Measurements from ENCODE around the gene AGTPBP1. TPM values are rescaled to one million over a fixed set of nuclear protein-coding genes. Genes with fewer than 3 reads are reported as not detected.

The AGTPBP1 gene
- polyA plus RNA-seq, 1 of the 3 experiments (the other 2 are of a cell fraction), result 3.8 TPM

DNA sequence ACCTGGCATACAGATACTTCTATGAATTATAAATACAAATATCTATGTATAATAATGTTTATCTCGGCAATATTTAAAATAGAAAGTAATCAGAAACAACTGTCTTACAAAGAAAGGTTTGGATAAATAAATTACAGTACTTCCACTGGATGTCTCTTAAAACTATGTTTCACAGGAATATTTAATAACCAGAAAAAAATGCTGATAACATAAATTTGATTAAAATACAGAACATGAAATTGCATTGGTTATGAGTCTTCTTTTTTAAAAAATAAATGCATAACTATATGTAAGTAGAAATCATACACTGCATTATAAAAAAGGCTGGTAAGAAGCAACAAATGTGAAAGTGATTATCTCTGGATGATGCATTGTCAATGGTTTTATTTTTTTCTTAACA is 126.0 kb downstream of the AGTPBP1 start:
- H4K20me1 ChIP-seq (ENCODE audit: insufficient read depth), result no peaks in the 10 kb centered on the region
- H2AFZ ChIP-seq (ENCODE audit: low read depth), result no peak overlapping the region
- H3K9me2 ChIP-seq, result no peaks in the 10 kb centered on the region
- DNase-seq, result no peak
- ChIA-PET CTCF (no interaction called here), POLR2A (no interaction called here)
- TF ChIP-seq USF1 (IDR thresholded peaks at IDR 0.05; ENCODE audit: borderline replicate concordance, low read depth) (no peak), RCOR1 (IDR thresholded peaks at IDR 0.05; ENCODE audit: low read length) (no peak), SIN3A (IDR thresholded peaks at IDR 0.05; ENCODE audit: borderline replicate concordance, low read depth, low read length) (no peak), TAF1 (IDR thresholded peaks at IDR 0.05; ENCODE audit: borderline replicate concordance, low read depth, low read length) (no peak), PBX3 (IDR thresholded peaks at IDR 0.05) (no peak), RAD21 (IDR thresholded peaks at IDR 0.05; ENCODE audit: low read length) (no peak)
- H3K4me2 ChIP-seq, result no peak overlapping the region
- H3K27ac ChIP-seq (ENCODE audit: low read depth in 2 of 2, low read length in 1 of 2), result no peak overlapping the region
- no peaks in the 10 kb centered on the region for H3K79me2 ChIP-seq (ENCODE audit: insufficient read depth)
- no peak overlapping the region for H3K4me3 ChIP-seq (ENCODE audit: low read depth in 2 of 2, low read length in 1 of 2)
- peaks cover 2 to 8% of the 10 kb centered on the region in 2 experiments for H3K36me3 ChIP-seq (replicated peaks in 1 of 2; ENCODE audit: control insufficient read depth in 1 of 2, insufficient read depth in 2 of 2, low read length in 1 of 2)
- WGBS (ENCODE audit: low lambda C conversion rate), result 90% methylated on average over 1 of the region's 1 CpG
- no peaks in the 10 kb centered on the region for H3K9me3 ChIP-seq
- H3F3A ChIP-seq (replicated peaks; ENCODE audit: insufficient read depth), result peaks cover 5% of the 10 kb centered on the region
- H3K4me1 ChIP-seq (ENCODE audit: control insufficient read depth in 1 of 2, insufficient read depth in 2 of 2, low read depth in 1 of 2, low read length in 1 of 2), result no peaks in the 10 kb centered on the region; a peak in 1 of 4 replicates
- H3K9ac ChIP-seq, result no peak overlapping the region
- no peaks in the 10 kb centered on the region for H3K27me3 ChIP-seq (ENCODE audit: insufficient read depth)

DNA sequence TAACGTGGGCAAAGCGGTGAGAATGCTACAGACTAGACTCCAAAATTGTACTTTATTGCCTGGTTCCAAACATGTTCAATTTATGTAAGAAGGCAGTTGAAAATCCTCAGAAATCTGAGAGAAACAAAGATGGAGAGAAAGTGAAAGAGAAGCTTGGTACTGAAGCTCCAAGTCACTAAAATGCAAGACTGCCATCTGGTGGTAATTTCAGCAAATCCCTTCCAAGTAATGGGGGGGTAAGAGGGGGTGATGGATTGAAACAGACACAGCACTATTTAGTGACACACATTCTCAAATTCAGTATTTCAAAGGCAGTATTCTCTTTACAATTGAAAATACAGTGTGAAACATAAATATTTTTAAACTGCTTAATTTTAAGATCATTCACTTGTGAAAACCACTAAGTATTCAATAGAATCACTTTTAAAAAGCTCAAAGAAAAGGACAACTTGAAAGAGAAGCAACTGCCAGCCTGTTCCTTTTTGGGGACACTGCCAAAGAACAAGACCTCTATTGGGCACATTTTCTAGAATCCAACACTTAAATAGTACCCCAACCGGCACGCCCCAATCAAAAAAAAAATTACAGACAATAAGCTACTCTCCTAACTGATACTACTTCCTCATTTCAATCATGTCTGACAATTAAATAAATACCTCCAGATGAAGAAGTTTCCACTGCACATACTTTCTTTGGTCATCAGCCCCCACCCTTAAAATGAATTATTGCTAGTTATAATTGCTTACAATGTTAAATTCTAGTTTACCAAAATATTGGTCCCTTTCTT is 131.5 kb downstream of the AGTPBP1 start:
- WGBS (ENCODE audit: low lambda C conversion rate), result 88% methylated on average over 4 of the region's 4 CpGs

More for the DNA sequence above, 131.5 kb downstream of the AGTPBP1 start:
- peak overlapping the region; percentile 82 for H2AFZ ChIP-seq (ENCODE audit: low read depth)
- no peaks in the 10 kb centered on the region; a peak in 1 of 4 replicates for H3K4me1 ChIP-seq (ENCODE audit: control insufficient read depth in 1 of 2, insufficient read depth in 2 of 2, low read depth in 1 of 2, low read length in 1 of 2)
- peaks cover 5% of the 10 kb centered on the region for H3F3A ChIP-seq (replicated peaks; ENCODE audit: insufficient read depth)
- H3K27me3 ChIP-seq (ENCODE audit: insufficient read depth), result no peaks in the 10 kb centered on the region
- ChIA-PET POLR2A (no interaction called here), CTCF (interaction anchor here (0.6 to 2.2 kb wide), 76 partner anchors 9 to 1222 kb away, joined by 3 to 27 read pairs (median 4); partner anchors contain the start of genes AGTPBP1 and NTRK2)
- no peaks in the 10 kb centered on the region for H3K36me3 ChIP-seq (replicated peaks in 1 of 2; ENCODE audit: control insufficient read depth in 1 of 2, insufficient read depth in 2 of 2, low read length in 1 of 2)
- no peaks in the 10 kb centered on the region for H3K9me3 ChIP-seq
- H3K79me2 ChIP-seq (ENCODE audit: insufficient read depth), result no peaks in the 10 kb centered on the region
- peak; percentile 74 for DNase-seq
- no peak overlapping the region for H3K9ac ChIP-seq
- no peaks in the 10 kb centered on the region for H4K20me1 ChIP-seq (ENCODE audit: insufficient read depth)
- H3K27ac ChIP-seq (ENCODE audit: low read depth in 2 of 2, low read length in 1 of 2), result peak overlapping the region; percentile 12 to 40; a peak in 1 of 4 replicates
- no peaks in the 10 kb centered on the region for H3K9me2 ChIP-seq
- TF ChIP-seq, protein P1, sequence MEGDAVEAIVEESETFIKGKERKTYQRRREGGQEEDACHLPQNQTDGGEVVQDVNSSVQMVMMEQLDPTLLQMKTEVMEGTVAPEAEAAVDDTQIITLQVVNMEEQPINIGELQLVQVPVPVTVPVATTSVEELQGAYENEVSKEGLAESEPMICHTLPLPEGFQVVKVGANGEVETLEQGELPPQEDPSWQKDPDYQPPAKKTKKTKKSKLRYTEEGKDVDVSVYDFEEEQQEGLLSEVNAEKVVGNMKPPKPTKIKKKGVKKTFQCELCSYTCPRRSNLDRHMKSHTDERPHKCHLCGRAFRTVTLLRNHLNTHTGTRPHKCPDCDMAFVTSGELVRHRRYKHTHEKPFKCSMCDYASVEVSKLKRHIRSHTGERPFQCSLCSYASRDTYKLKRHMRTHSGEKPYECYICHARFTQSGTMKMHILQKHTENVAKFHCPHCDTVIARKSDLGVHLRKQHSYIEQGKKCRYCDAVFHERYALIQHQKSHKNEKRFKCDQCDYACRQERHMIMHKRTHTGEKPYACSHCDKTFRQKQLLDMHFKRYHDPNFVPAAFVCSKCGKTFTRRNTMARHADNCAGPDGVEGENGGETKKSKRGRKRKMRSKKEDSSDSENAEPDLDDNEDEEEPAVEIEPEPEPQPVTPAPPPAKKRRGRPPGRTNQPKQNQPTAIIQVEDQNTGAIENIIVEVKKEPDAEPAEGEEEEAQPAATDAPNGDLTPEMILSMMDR (IDR thresholded peaks at IDR 0.05), result peak; percentile 91
- peak; percentile 92 for TF ChIP-seq RAD21 (IDR thresholded peaks at IDR 0.05; ENCODE audit: low read length)
- TF ChIP-seq PBX3 (IDR thresholded peaks at IDR 0.05), result peak; percentile 41
- TF ChIP-seq RFX5 (IDR thresholded peaks at IDR 0.05; ENCODE audit: low read length), result no peak
- peak; percentile 80 for TF ChIP-seq SMC3 (IDR thresholded peaks at IDR 0.05; ENCODE audit: low read depth, low read length)
- peak overlapping the region in 1 of 2 experiments; percentile 18; a peak in 1 of 4 replicates for H3K4me3 ChIP-seq (ENCODE audit: low read depth in 2 of 2, low read length in 1 of 2)
- H3K4me2 ChIP-seq, result peak overlapping the region; percentile 35; the same call in 1 of the 2 replicates

Measured in SK-N-SH (cell line).